K562 (cell line): ENCODE measurements around the gene IGFL1. TPM values are rescaled to one million over a fixed set of nuclear protein-coding genes. Genes with fewer than 3 reads are reported as not detected.
A peak's percentile ranks its signal among the peaks of the same experiment; 100 is the strongest.

Source experiments
- ATAC-seq: fragments of 200-7000 bp; cut with Tn5 transposase; 3 replicates; pipeline ENCODE4 v1.9.1; 2020; ENCODE audit warnings: moderate library complexity
- BruUV-seq: library from RNA; stranded (reverse); fragments of 400-500 nt; replicated peaks from 2 replicates; lab custom pipeline; 2021; lab: Mats Ljungman, UMichigan
- CTCF ChIA-PET: fragments of 300-600 bp; formaldehyde crosslinking; extraction: SDS; loops from one replicate; lab custom pipeline; 2021; ENCODE audit warnings: low intra/inter-chr PET ratio; lab: Yijun Ruan, JAX
- POLR2A ChIA-PET: fragments of 300-600, 350-650 bp; sonication (Branson Sonifier 250); formaldehyde crosslinking; extraction: SDS; loops from one replicate; lab custom pipeline; 2021; ENCODE audit warnings: antibody characterized with exemption, inconsistent platforms; lab: Yijun Ruan, JAX
- DNase-seq, 4 experiments: peaks; one replicate each; pipeline versions ENCODE4 v3.0.0 to v3.0.0-alpha.2; 2011 to 2018; ENCODE audit warnings: low spot score in 3 of 4, mixed read lengths in 3 of 4; ENCODE audit errors: extremely low read depth in 1 of 4
- FAIRE-seq: peaks from 2 replicates; lab custom pipeline; 2011; peaks lifted over from hg19 to GRCh38; lab: Jason Lieb, UNC
- H2AFZ ChIP-seq: 2 replicates; pipeline ENCODE4 v1.6.0; 2011; ENCODE audit warnings: low read depth, low read length, control low read depth, inconsistent platforms
- H3K27ac ChIP-seq: fragments of 200-600 bp; 3 replicates; pipeline ENCODE4 v1.8.0; 2011; ENCODE audit warnings: low read depth, mild to moderate bottlenecking, control low read depth, inconsistent platforms, low read length, moderate library complexity, mixed read lengths; ENCODE audit errors: extremely low read depth
- H3K27me3 ChIP-seq, 2 experiments: fragments of 300-600 bp in 1 of 2; 2 replicates in 1 of 2; 3 replicates in 1 of 2; pipeline versions ENCODE4 v1.6.0 to v1.8.0; 2011; ENCODE audit warnings: inconsistent platforms in 2 of 2, low read length in 2 of 2, mild to moderate bottlenecking in 1 of 2, mixed read lengths in 1 of 2, moderate library complexity in 1 of 2; ENCODE audit not compliant: control insufficient read depth in 2 of 2, insufficient read depth in 2 of 2
- H3K36me3 ChIP-seq: fragments of 300-600 bp; 3 replicates; pipeline ENCODE4 v1.8.0; 2011; ENCODE audit warnings: mild to moderate bottlenecking, low read length, inconsistent platforms; ENCODE audit not compliant: control insufficient read depth, insufficient read depth
- H3K4me1 ChIP-seq, 2 experiments: fragments of 200-600 bp in 1 of 2; replicated peaks in 1 of 2; 2 replicates in 1 of 2; 3 replicates in 1 of 2; pipeline versions ENCODE4 v1.5.1 to v1.8.0; 2011; ENCODE audit warnings: inconsistent platforms in 2 of 2, low read length in 2 of 2, mild to moderate bottlenecking in 1 of 2, mixed read lengths in 1 of 2, moderate library complexity in 1 of 2; ENCODE audit not compliant: control insufficient read depth in 2 of 2, insufficient read depth in 2 of 2
- H3K4me2 ChIP-seq: 2 replicates; pipeline ENCODE4 v1.6.1; 2011; ENCODE audit warnings: low read length, control low read depth, inconsistent platforms, mixed read lengths; ENCODE audit not compliant: insufficient read depth
- H3K4me3 ChIP-seq: fragments of 200-600 bp; sonication (generic), shearing (Covaris generic); 2 replicates; pipeline ENCODE4 v1.5.1; 2016; ENCODE audit warnings: control low read depth, inconsistent platforms
- H3K79me2 ChIP-seq: fragments of 200-600 bp; 3 replicates; pipeline ENCODE4 v1.8.0; 2011; ENCODE audit warnings: low read length, inconsistent platforms; ENCODE audit not compliant: control insufficient read depth, insufficient read depth
- H3K9ac ChIP-seq, 2 experiments: 2 replicates each; pipeline versions ENCODE4 v1.6.0 to v1.6.1; 2011; ENCODE audit warnings: low read depth in 2 of 2, low read length in 2 of 2, control low read depth in 1 of 2, inconsistent platforms in 1 of 2, mild to moderate bottlenecking in 1 of 2, mixed read lengths in 1 of 2; ENCODE audit not compliant: insufficient read depth in 1 of 2
- H3K9me1 ChIP-seq: one replicate; pipeline ENCODE4 v1.6.0; 2011; ENCODE audit warnings: inconsistent platforms, mild to moderate bottlenecking, low read length, moderate library complexity; ENCODE audit not compliant: control insufficient read depth, insufficient read depth
- H3K9me3 ChIP-seq: replicated peaks from 2 replicates; pipeline ENCODE4 v1.5.1; 2011; ENCODE audit warnings: low read depth, low read length, inconsistent platforms; ENCODE audit not compliant: control insufficient read depth, insufficient read depth
- H4K20me1 ChIP-seq: replicated peaks from 2 replicates; pipeline ENCODE4 v1.6.1; 2011; ENCODE audit warnings: low read length, inconsistent platforms, mixed read lengths; ENCODE audit not compliant: control insufficient read depth, insufficient read depth
- CBFB ChIP-seq: sonication (generic); formaldehyde crosslinking; IDR thresholded peaks from 2 replicates; pipeline ENCODE4 v1.4.0; 2020; ENCODE audit warnings: mild to moderate bottlenecking, missing genetic modification reagents
- CTBP1 ChIP-seq: fragments of 450-650 bp; IDR thresholded peaks from 2 replicates; pipeline ENCODE4 v1.6.1; 2016; ENCODE audit warnings: borderline replicate concordance
- ERF ChIP-seq: fragments of 450-650 bp; formaldehyde crosslinking; IDR thresholded peaks from 2 replicates; pipeline ENCODE4 v1.4.0; 2020; ENCODE audit warnings: mild to moderate bottlenecking, mixed read lengths
- ETV1 ChIP-seq: fragments of 450-650 bp; conservative IDR thresholded peaks from 2 replicates; pipeline ENCODE4 v1.6.1; 2016; ENCODE audit warnings: missing genetic modification characterization, control low read depth, low read depth, missing compliant biosample characterization
- FOSL1 ChIP-seq: fragments of 200-800 bp; sonication (Bioruptor generic); conservative IDR thresholded peaks from 2 replicates; pipeline ENCODE4 v1.6.1; 2016; ENCODE audit warnings: missing genetic modification characterization, missing compliant biosample characterization
- JUND ChIP-seq, 2 experiments: IDR thresholded peaks; 2 replicates in 1 of 2; 3 replicates in 1 of 2; pipeline ENCODE4 v1.6.1; 2011; ENCODE audit warnings: borderline replicate concordance in 2 of 2, low read depth in 2 of 2, low read length in 2 of 2, improper control_type of control experiment in 1 of 2, missing biosample characterization in 1 of 2, missing genetic modification characterization in 1 of 2, missing genetic modification reagents in 1 of 2
- KAT2B ChIP-seq: IDR thresholded peaks from one replicate; pipeline ENCODE4 v1.6.1; 2012; ENCODE audit warnings: low read depth, mild to moderate bottlenecking, control low read depth, inconsistent platforms, low read length, moderate library complexity
- NR1H2 ChIP-seq: sonication (generic); formaldehyde crosslinking; IDR thresholded peaks from 2 replicates; pipeline ENCODE4 v1.4.0; 2020; ENCODE audit warnings: mild to moderate bottlenecking, missing genetic modification reagents
- SMAD1 ChIP-seq: fragments of 150-350 bp; IDR thresholded peaks from 2 replicates; pipeline ENCODE4 v1.6.1; 2014; ENCODE audit warnings: low read length, low read depth; ENCODE audit not compliant: partially characterized antibody
- ZFX ChIP-seq: sonication (generic); formaldehyde crosslinking; IDR thresholded peaks from 2 replicates; pipeline ENCODE4 v1.8.0; 2022; ENCODE audit warnings: mild to moderate bottlenecking, missing genetic modification reagents, moderate library complexity
- ZNF316 ChIP-seq: fragments of 450-650 bp; IDR thresholded peaks from 2 replicates; pipeline ENCODE4 v1.6.1; 2016
- ZNF551 ChIP-seq: fragments of 250-450 bp; sonication (Bioruptor Pico); IDR thresholded peaks from 2 replicates; pipeline ENCODE4 v1.5.0; 2021; ENCODE audit warnings: mild to moderate bottlenecking, moderate library complexity
- WGBS: fragments of 100-300 bp; shearing (Covaris generic); methylation state at CpG from one replicate; pipeline ENCODE4 v1.1.6; 2016; ENCODE audit warnings: low coverage, mixed read lengths; ENCODE audit not compliant: insufficient coverage; ENCODE audit errors: missing lambda C conversion rate; 5-methylcytosine and 5-hydroxymethylcytosine counted together
- in situ Hi-C: fragments of 300-500 bp; cut with MboI; formaldehyde crosslinking; loops from 4 replicates; pipeline ENCODE4 v1.15.0; 2018; ENCODE audit warnings: inconsistent platforms, mixed read lengths
- intact Hi-C: fragments of 100-400 bp; cut with micrococcal nuclease; formaldehyde crosslinking; loops from 2 replicates; pipeline ENCODE4 v1.14.2; 2022
- polyA plus RNA-seq, 8 experiments: library from polyadenylated mRNA; depleted of rRNA in 4 of 8; stranded (reverse) in 5 of 8; unstranded in 3 of 8; fragments of >200 nt; fragmentation: Nextera tagmentation in 2 of 8; fragmentation: Illumina TruSeq in 1 of 8; extraction: Ambion mirVana in 2 of 8; extraction: Trizol in 1 of 8; gene quantifications; 2 replicates each; pipeline versions ENCODE4 v1.2.1 to v1.2.3, GENCODE V29; 2011 to 2014; ENCODE audit warnings: inconsistent platforms in 1 of 8, missing spikeins in 1 of 8
- total RNA-seq, 7 experiments: library from RNA; depleted of rRNA in 6 of 7; stranded (reverse); fragments of >200 nt in 6 of 7; fragmentation: Illumina TruSeq in 2 of 7; extraction: Trizol in 2 of 7; gene quantifications; 2 replicates each; pipeline versions ENCODE4 v1.2.1 to v1.2.3, GENCODE V29; 2011 to 2021; ENCODE audit warnings: low replicate concordance in 1 of 7

The IGFL1 gene
- total and polyA plus RNA-seq, 9 of the 15 experiments (the other 6 are each of a cell fraction or from before 2014, with no cell fraction given), result not detected

- TF ChIP-seq CBFB (no peak), KAT2B (no peak), ZNF551 (CRISPR knock-in tag) (no peak), SMAD1 (peak; percentile 71), NR1H2 (CRISPR knock-in tag) (no peak)
Observed at GRCh38 chr19:46210669-46211068, 18.9 kb upstream of the IGFL1 start (continued).

GRCh38 chr19:46211201-46211881, 18.2 kb upstream of the IGFL1 start:
- 6% methylated on average over 10 of the region's 10 CpGs for WGBS
- Histone ChIP-seq H3K79me2 (no peaks in the 10 kb centered on the region), H3K27ac (no peak overlapping the region), H3K4me3 (no peak overlapping the region), H4K20me1 (no peaks in the 10 kb centered on the region; the same call in 1 of the 2 replicates), H3K36me3 (no peaks in the 10 kb centered on the region), H2AFZ (no peak overlapping the region), H3K9me3 (no peaks in the 10 kb centered on the region; the same call in 1 of the 2 replicates), H3K4me2 (no peak overlapping the region), H3K9ac (no peak overlapping the region), H3K9me1 (no peaks in the 10 kb centered on the region), H3K27me3 (peaks cover 8 to 24% of the 10 kb centered on the region in 2 experiments; a peak in 4 of 5 replicates), H3K4me1 (peaks cover 0 to 7% of the 10 kb centered on the region in 2 experiments; a peak in 3 of 5 replicates)
- ATAC-seq, result no peak
- no peak for FAIRE-seq
- intact Hi-C loops, result no loop called here
- in situ Hi-C loops, result no loop called here
- ChIA-PET POLR2A (no interaction called here), CTCF (no interaction called here)
- no peak for TF ChIP-seq ERF (CRISPR knock-in tag)
- TF ChIP-seq FOSL1 (tag), result peak; percentile 45
- peak; percentile 27; the same call in 1 of the 2 replicates for TF ChIP-seq ZFX (CRISPR knock-in tag)
- no peak for TF ChIP-seq ETV1 (tag)
- TF ChIP-seq CTBP1, result no peak
- TF ChIP-seq JUND (IDR thresholded peaks at IDR 0.05; ENCODE audit: borderline replicate concordance, low read depth, low read length), result 0 out of 2 replicates have a peak, but pooled peaks have one; percentile 18
- TF ChIP-seq JUND (tag; IDR thresholded peaks at IDR 0.05; ENCODE audit: borderline replicate concordance, low read depth, low read length), result no peak
- no peak for TF ChIP-seq ZNF316
- DNase-seq, result no peak
- BruUV-seq, result no TSS peak
